NCI-H69 (cell line): ENCODE results near the gene ALG12.
A peak's percentile ranks its signal among the peaks of the same experiment; 100 is the strongest.

Source experiments
- DNase-seq: peaks from one replicate; lab custom pipeline; 2025; lab: John Stamatoyannopoulos, UW

ALG12 gene

DNA sequence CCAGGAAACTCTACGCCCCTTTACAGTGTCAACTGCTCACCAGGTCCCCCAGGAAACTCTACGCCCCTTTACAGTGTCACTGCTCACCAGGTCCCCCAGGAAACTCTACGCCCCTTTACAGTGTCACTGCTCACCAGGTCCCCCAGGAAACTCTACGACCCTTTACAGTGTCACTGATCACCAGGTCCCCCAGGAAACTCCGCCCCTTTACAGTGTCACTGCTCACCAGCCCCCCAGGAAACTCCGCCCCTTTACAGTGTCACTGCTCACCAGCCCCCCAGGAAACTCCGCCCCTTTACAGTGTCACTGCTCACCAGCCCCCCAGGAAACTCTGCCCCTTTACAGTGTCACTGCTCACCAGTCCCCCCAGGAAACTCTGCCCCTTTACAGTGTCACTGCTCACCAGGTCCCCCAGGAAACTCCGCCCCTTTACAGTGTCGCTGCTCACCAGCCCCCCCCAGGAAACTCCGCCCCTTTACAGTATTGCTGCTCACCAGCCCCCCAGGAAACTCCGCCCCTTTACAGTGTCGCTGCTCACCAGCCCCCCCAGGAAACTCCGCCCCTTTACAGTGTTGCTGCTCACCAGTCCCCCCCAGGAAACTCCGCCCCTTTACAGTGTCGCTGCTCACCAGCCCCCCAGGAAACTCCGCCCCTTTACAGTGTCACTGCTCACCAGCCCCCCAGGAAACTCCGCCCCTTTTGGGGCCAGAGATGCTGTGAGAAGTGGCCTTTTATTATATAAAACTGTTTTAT is 27.0 kb upstream of the ALG12 start:
- peak; percentile 75 for DNase-seq

DNA sequence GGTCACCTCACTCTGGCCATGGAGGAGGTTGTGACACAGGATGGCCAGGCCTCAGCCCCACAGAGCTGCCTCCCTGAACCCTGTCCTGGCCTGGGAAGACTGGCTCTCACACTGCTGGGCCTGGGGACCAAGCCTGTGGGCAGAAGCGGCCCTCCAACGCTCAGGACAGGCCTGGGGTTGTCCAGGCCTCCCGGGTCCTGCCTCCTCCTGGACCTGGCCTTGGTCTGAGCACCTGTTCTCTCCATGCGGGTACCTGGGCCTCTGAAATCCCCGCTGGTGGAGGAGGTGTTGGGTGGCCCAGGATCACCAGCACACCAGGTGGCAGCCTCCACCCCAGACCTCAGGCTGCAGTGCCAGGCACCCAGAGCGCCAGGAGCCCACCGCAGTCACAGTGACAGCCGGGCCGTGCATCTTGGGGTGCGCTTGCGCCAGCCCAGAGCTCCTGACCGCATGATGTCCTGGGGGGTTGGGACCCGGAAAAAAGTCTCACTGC is 26.2 kb upstream of the ALG12 start:
- no peak for DNase-seq

- no peak for DNase-seq
These were observed 25.6 kb upstream of the ALG12 start for GRCh38 chr22:49943771-49944398.

- DNase-seq = no peak
These were observed 25.1 kb upstream of the ALG12 start for GRCh38 chr22:49943405-49943765.

GRCh38 chr22:49942565-49943404 is 24.5 kb upstream of the ALG12 start:
- DNase-seq = no peak

GRCh38 chr22:49941507-49942316 is 23.5 kb upstream of the ALG12 start:
- no peak for DNase-seq

DNA sequence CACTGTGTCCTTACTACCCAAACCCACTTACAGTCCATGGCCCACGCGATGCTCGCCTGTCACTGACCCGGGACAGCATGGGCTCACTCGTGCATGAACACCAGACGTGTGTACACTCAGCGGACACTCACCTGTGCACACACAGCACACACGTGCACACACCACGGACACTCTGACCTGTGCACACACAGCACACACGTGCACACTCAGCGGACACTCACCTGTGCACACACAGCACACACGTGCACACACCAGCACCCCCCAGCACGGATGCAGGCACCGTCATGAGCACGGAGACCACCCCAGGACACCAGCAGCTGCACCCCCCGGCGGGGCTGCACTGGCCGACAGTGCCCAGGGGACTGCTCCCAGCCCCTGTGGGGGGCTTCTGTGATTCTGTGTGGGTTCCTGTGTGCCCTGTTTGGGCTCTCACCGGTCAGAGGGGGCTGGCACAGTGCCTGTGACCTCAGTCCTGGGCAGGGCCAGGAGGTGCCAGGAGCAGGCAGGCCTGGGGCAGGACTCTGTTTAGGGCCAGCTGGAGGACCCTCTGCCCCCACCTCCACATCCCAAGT is 20.4 kb upstream of the ALG12 start:
- no peak for DNase-seq

GRCh38 chr22:49937758-49938564 is 19.7 kb upstream of the ALG12 start:
- no peak for DNase-seq

DNA sequence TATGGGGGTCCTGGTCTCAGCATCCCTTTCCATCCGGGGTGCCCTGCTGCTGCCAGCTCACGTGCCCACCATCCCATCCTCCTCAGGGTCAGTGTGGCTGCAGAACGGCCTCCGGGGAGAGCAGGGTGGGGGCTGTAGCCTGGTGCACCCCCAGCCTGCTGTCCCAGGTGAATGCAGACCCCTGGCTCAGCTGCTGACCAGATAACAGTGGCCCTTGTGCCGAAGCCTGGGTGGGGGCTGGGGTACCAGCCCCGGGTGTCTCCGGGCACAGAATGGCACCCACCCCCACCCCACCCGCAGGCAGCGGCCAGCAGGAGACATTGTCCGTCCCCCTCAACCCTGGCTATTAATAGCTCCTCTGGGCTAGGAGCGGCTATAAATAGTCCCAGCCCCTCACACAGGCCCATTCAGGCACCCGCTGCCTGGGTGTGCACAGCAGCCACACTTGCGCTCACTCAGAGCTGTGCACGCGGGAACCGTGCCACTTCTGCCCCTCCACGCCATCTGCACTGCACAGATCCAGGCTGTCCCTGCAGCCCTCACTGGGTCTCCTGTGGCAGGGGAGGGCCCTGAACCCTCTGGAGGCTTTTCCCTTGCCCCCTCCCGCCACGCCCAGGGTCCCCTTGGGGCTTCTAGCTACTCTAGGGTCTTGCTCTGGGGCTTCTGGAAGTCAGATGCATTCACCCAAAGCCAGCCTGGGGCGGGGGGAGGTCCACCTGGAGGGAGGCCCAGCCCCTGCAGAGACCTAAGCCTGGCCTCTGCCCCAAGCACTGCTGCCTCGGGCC is 18.9 kb upstream of the ALG12 start:
- no peak for DNase-seq

DNA sequence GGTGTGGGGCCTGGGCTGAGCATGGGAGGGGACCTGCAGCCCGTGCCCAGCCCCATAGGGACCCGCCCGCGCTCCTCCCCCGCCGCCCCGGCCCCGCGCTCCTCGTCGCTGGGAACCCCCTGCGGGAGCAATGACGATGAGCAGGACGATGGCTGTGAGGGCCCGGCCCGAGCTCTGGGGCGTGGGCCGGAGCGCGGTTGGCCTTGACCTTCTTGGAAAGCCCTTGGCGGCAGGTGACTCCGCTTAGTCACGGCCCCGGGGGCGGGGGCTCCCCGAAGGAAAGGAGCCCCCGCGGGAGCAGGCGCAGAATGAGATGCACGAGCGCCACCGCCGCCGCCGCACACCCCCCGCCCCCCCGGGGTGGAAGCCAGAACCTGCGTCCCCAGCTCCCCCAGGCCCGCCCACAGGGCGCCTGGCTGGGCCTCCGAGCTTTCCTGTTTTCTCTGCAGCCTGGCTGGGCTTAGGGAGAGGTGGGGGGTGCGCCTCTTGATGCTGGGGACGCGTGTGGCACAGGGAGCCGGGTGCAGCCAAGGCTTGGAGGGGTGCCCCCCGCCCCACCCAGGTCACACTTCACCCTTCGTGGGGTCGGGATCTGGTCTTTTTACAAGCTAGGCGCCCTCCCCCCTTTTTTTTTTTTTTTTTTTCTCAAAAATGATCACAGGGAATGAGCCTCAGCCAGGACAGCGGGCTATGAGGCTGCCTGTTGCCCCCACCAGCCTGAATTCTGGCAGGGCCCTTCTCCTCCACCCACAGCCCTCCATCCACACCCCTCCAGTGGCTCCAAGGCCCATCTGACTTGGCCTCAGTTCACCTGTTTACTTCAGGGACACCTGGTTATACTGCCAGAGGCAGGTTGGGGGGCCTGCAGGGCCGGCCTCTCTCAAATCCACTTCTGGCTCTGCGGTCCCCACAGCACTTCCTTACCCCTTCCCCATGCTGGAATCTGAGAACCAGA is 18.1 kb upstream of the ALG12 start:
- peak; percentile 93 for DNase-seq

GRCh38 chr22:49935561-49935960 is 17.3 kb upstream of the ALG12 start:
- peak; percentile 77 for DNase-seq

DNA sequence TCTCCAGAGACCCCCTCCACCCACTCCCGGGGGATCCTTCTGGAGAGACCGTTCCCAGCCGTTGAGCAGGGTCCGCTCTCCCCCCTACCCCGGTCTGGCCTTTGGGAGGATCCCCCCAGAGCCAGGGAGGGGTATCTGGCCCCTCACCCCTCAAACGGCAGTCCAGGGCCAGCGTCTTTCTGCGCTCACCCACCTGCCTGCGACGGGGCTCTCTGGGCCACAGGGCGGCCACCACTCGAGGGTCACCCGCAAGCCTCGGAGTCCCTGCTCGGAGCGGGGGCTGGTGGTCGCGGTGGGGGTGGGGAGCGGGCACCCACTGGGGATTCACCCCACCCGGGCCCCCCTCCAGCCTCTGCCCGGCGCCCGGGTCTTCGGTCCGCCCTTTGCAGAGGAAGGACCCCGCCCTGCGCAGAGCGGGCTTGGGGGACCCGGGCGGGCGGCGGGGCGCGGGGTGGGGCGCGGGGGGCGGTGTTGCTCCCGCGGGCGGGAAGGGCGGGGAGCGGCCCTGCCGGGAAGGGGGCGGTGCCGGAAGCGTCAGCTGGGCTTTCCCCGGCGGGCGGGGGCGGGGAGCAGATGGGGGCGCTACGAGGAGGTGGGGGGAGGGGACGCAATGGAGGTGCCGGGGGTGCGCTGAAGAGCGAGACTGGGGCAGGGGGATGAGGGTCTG is 16.8 kb upstream of the ALG12 start:
- DNase-seq = peak; percentile 85

- peak; percentile 24 for DNase-seq
These were observed 16.1 kb upstream of the ALG12 start for GRCh38 chr22:49934160-49934890.

DNA sequence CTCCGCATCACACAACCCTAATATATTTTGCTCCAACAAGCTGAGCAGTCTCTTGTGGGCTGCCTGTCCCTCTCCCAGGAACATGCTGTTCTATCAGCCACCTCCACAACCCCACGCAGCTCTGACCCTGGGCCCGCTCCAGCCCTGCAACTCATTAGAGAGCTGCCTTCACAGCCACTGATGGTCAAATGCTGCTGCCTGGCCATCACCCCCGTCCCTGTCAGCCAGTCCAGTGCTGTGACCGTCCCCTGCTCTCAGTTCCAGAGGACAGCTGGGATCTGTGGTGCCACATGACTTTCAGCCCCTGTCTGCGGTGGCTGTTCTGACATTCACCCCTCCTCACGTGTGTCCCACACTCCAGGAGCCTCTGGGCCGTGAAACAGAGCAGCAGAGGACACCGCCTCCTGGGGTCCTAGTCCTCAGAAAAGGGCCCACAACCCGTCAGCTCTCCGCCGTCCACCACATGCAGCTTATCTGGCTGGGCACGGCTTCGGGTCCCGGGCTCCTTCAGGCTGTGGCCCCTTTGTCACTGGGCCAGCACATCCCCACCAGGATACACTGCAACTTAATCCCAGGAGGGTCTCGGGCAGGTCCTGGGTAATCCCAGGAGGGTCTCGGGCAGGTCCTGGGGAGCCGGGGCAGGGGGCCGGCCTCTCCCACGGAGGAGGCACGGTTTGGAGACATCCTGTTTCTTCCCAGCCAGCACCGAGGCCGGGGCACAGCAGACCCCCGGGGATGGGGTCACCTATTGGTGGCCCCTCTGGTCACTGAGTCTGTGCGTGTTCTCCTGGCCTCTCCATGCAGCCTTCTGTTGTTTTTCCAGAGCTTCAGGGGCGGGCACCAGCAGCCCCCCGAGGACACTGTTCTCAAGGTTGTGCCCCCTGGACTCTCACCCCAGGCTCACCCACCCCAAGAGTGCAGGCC is 15.3 kb upstream of the ALG12 start:
- no peak for DNase-seq

DNA sequence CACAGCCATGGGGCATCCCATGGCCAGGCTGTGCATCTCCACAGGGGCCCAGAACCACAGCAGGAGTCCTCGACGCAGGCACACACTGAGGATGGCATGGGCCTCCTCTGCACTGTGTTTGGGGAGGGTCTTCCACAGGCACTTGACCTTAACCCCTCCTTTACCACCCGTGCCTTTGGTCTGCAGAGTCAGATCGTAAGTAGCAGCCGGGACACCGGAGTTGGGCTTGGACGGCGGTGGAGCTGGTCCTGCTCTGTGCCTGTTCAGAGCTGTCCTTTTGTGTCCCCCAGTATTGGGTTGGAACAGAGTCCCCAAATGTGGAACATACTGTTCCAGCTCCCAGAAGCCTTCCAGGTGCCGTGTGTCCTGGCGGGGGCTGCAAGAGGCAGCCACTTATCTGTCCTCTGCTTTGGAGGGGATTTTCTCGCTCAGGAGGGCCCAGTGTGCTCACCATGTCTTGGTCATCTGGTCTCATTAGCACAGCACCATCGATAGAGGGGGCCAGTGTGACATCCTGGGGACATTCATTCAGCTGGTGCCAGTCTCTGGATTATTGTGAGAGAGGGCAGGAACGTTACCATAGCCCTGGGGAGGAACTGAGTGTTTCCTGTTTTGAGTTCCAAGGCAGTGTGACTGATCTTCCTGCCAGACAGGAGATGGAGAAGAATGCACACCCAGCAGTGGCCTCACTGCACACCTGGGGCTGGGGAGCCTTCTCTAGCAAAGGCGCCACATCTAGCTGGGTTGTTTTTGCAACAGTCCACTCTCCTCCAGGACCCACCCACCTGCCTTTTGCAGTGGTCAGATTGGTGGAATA is 12.6 kb upstream of the ALG12 start:
- peak; percentile 86 for DNase-seq
